Measurements from ENCODE around the gene PSMB11.
"Not testable (repeated sequence)": the region's sequence is repeated elsewhere in the genome, so short reads cannot be mapped to it uniquely, and the experiment has no call there.

The PSMB11 gene, protein sequence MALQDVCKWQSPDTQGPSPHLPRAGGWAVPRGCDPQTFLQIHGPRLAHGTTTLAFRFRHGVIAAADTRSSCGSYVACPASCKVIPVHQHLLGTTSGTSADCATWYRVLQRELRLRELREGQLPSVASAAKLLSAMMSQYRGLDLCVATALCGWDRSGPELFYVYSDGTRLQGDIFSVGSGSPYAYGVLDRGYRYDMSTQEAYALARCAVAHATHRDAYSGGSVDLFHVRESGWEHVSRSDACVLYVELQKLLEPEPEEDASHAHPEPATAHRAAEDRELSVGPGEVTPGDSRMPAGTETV

GRCh38 chr14:23042162-23042965 is at the start of gene PSMB11:
Gene PSMB11 (plus strand): TSS chr14:23042212. CDS start chr14:23042226, 14 bp downstream.
- no peak for DNase-seq (ENCODE audit: extremely low read depth in 1 of 2, low read depth in 1 of 2)

GRCh38 chr14:22993517-22993916 is 48.5 kb upstream of the PSMB11 start:
- DNase-seq (ENCODE audit: extremely low read depth in 1 of 2, low read depth in 1 of 2) = no peak

DNA sequence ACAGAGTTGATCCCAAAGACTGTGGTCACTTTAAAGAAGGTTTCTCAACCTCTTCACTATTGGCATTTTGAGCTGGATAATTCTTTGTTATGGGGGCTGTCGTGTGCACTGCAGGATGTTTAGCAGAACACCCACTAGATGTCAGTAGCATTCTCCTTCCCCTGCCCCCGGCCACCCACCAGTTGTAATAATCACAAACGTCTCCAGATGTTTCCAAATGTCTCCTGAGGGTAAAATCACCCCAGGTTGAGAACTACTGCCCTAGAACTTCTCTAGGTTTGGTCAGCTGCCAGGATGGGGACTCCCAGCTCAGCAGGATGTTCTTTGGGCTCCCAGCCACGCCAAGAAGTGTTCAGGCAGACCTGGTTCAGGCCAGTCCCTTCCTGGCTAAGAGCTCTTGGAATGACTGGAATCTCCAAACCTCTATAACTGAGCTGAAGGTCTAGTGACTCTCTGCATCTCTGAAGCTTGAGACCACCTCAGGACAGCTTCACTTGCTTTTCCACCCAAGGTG is 47.2 kb upstream of the PSMB11 start:
- no peak for DNase-seq (ENCODE audit: extremely low read depth in 1 of 2, low read depth in 1 of 2)

- DNase-seq (ENCODE audit: extremely low read depth in 1 of 2, low read depth in 1 of 2) = no peak
Measured at GRCh38 chr14:22995889-22996625, 46.0 kb upstream of the PSMB11 start.

GRCh38 chr14:22996768-22997654 is 45.0 kb upstream of the PSMB11 start:
- no peak for DNase-seq (ENCODE audit: extremely low read depth in 1 of 2, low read depth in 1 of 2)

GRCh38 chr14:22997676-22998323 is 44.2 kb upstream of the PSMB11 start:
- no peak for DNase-seq (ENCODE audit: extremely low read depth in 1 of 2, low read depth in 1 of 2)

DNA sequence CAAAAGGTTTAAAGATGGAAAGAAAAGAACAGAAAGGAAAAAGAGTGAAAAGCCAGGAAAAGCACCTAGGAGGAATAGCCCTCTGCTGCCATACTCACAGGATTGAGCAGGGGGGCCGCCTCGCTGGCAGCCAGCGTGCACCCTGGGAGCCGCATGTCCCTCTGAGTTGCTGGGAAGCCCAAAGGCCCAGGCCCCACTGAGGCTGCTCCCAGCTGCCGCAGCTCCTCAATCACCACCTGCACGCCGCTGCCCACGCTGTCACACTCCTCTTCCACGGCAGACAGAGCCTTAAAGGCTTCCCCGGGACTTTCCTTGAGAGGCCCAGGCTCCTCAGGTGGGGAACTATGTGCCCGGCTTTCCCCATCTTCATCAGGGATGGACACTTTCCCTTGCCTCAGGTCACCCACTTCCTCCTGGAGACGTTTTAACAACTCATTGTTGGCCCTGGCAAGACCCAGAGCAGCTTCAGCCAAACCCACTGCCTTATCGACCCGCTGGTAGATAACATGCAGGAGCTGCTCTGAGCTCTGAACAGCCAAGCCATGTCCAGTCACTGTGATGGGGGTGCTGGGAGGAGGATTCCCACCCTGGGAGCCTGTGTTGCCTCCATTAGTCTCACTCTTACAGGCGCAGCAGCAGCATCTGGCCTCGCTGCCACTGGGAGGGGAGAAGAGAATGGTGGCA is 43.5 kb upstream of the PSMB11 start:
- DNase-seq (ENCODE audit: extremely low read depth in 1 of 2, low read depth in 1 of 2) = no peak

GRCh38 chr14:23000860-23001259 is 41.2 kb upstream of the PSMB11 start:
- DNase-seq (ENCODE audit: extremely low read depth in 1 of 2, low read depth in 1 of 2) = no peak

DNA sequence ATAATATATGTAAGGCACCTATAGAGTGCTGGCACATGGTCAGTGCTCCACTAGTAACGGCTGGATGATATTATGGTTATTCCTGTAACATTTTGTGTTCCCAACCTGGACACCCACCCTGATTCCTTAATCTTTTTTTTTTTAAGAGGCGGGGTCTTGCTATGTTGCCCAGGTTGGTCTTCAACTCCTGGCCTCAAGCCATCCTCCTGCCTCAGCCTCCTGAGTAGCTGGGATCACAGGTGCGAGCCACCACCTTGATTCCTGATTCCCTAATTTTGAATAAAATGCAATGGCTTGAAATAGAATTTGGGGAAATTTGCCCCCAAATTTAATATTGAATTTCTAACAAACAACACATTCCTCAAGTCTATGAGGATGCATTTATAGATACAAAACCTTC is 39.4 kb upstream of the PSMB11 start:
- no peak for DNase-seq (ENCODE audit: extremely low read depth in 1 of 2, low read depth in 1 of 2)

GRCh38 chr14:23004274-23004673 is 37.7 kb upstream of the PSMB11 start:
- not testable (repeated sequence) for DNase-seq (ENCODE audit: extremely low read depth in 1 of 2, low read depth in 1 of 2)

GRCh38 chr14:23005451-23006187 is 36.4 kb upstream of the PSMB11 start:
- DNase-seq (ENCODE audit: extremely low read depth in 1 of 2, low read depth in 1 of 2) = no peak

DNA sequence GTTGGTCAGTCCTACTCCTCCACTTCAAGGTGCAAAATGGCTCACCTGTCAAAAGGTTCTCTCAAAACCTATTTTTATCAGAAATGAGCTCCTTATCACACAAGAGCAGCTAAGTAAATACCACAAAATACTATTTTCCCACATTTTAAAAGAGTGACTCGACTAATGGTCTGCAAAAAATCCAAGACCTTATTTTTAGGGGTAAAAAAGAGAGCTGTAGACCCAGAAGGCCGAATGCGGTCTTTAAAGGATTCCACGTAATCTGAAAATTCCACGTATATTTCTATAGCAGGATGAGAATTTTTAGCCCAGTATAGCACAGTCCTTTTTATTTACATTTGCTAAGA is 35.9 kb upstream of the PSMB11 start:
- no peak for DNase-seq (ENCODE audit: extremely low read depth in 1 of 2, low read depth in 1 of 2)

DNA sequence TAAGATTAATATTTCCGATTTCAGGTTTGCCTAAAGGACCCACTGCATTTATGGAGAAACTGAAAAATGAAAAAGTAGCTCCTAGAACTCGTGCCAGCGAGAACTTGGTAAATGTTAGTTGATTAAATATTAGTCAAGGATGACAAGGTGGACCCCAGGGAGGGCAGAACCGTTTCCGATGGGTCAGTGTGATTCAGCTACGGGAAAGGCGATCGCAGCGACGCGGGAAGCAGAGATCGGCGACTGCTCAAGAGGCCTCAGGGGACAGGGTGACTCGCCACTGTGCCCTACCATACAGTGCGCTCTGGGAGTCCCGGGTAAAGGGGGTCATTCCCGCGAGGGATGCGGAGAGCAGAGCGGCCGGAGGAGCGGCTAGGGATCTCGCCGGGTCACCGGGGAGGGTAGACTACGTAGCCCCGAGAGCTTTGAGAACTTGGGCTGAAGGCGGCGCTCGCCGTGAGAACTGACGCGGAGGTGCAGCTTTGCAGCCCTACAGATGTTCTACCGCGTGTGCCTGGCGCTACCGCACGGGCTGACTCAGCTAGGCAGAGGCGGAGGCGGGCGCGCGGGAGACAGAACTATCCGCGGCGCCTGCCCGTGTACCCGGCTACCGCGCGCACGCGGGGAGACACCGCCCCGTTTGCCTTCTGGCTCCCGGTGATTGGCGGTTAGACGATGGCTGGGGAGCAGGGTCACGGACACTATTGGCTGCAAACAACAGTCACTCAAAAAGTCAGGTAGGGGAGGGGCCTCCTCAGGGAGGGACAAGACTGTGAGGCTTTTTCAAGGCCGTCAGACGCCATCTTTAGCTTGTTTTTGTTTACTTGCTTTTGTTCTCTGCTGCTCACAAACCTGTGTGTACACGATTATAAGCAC is 35.2 kb upstream of the PSMB11 start:
- peak; percentile 95 for DNase-seq (ENCODE audit: extremely low read depth in 1 of 2, low read depth in 1 of 2)

- DNase-seq (ENCODE audit: extremely low read depth in 1 of 2, low read depth in 1 of 2) = no peak
Measured at GRCh38 chr14:23008831-23009230, 33.2 kb upstream of the PSMB11 start.

GRCh38 chr14:23009483-23009938 is 32.5 kb upstream of the PSMB11 start:
- DNase-seq (ENCODE audit: extremely low read depth in 1 of 2, low read depth in 1 of 2) = no peak

- peak; percentile 58 to 72 for DNase-seq (ENCODE audit: extremely low read depth in 1 of 2, low read depth in 1 of 2)
Measured at GRCh38 chr14:23009939-23010726, 31.9 kb upstream of the PSMB11 start, which contains the start of gene C14orf93. Gene C14orf93 (minus strand): TSS chr14:23010143. CDS start chr14:22999023, 11,120 bp downstream.
